Measurements from ENCODE around the gene CADM2. TPM values are rescaled to one million over a fixed set of nuclear protein-coding genes. Genes with fewer than 3 reads are reported as not detected.

The CADM2 gene
- total RNA-seq, 1 donor from 2014 or later = 0.55 TPM

DNA sequence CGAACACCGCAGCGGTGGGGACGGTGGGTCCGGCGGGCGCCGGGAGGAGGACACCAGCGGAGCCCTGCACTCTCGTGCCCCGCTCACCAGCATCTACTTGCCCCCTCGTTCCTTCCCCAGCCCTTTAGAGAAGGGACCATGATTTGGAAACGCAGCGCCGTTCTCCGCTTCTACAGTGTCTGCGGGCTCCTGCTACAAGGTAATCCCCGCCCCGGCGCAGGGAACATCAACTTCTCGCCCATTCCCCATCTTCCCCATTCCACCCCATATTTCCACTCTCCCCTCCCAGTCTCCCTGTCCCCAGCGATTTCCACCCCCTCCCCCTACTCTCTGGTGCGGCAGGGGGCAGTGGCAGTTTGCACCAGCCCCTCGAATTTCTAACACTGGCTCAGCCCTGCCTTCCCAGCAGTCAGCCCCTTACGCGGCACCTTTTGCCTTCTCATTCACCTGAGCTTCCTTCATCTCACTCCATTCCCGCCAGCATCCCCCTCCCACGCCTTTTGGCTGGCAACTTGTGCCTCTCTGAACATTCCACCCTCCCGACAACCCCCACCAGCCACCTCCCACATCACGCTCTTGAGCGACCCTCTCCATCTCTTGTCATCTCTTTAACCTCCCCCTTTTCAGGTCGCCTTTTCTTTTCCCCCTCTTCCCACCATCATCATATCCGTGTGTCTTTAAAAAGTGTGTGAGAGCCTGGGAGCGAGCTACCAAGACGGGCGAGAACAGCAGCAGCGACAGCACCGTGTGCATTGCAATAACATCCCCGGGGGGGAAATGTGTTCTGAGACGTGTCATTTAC is 882 bp downstream of the CADM2 start:
- ATAC-seq (no peak), DNase-seq (no peak)
- intact Hi-C loops (cut with DNase I) = no loop called here
- peaks cover 8% of the 10 kb centered on the region for H3K4me1 ChIP-seq
- peak overlapping the region; percentile 59 for H3K4me3 ChIP-seq
- H3K27me3 ChIP-seq = peaks cover 62% of the 10 kb centered on the region
- H3K36me3 ChIP-seq = no peaks in the 10 kb centered on the region
- no peaks in the 10 kb centered on the region for H3K9me3 ChIP-seq
- TF ChIP-seq, protein P1, sequence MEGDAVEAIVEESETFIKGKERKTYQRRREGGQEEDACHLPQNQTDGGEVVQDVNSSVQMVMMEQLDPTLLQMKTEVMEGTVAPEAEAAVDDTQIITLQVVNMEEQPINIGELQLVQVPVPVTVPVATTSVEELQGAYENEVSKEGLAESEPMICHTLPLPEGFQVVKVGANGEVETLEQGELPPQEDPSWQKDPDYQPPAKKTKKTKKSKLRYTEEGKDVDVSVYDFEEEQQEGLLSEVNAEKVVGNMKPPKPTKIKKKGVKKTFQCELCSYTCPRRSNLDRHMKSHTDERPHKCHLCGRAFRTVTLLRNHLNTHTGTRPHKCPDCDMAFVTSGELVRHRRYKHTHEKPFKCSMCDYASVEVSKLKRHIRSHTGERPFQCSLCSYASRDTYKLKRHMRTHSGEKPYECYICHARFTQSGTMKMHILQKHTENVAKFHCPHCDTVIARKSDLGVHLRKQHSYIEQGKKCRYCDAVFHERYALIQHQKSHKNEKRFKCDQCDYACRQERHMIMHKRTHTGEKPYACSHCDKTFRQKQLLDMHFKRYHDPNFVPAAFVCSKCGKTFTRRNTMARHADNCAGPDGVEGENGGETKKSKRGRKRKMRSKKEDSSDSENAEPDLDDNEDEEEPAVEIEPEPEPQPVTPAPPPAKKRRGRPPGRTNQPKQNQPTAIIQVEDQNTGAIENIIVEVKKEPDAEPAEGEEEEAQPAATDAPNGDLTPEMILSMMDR (IDR thresholded peaks at IDR 0.05) = no peak
- no peak overlapping the region for H3K27ac ChIP-seq

DNA sequence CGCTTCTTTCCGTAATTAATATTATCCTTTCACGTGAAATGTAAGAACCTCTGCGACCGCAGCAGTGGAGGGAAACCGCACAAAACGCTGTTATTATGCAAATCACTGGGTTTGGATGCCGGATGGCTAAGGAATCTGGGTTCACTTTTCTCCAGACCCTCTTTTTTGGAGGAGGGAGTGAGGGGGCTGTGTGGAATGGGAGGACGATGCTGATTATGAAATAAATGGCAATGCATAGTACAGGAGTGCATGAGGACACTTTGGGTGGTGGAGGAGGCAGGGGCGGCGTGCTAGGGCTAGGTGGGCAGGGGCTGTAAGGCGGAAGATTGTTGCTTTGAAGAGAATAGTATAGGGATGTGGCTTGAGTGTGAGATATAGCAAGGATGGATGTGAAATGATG is 1.8 kb downstream of the CADM2 start:
- H3K36me3 ChIP-seq = no peaks in the 10 kb centered on the region
- TF ChIP-seq, protein P1 (IDR thresholded peaks at IDR 0.05) = no peak
- H3K9me3 ChIP-seq = no peaks in the 10 kb centered on the region
- ATAC-seq = no peak
- peaks cover 62% of the 10 kb centered on the region for H3K27me3 ChIP-seq
- H3K4me3 ChIP-seq = no peak overlapping the region
- no peak for DNase-seq
- no peak overlapping the region for H3K27ac ChIP-seq
- intact Hi-C loops (cut with DNase I) = no loop called here
- peaks cover 8% of the 10 kb centered on the region for H3K4me1 ChIP-seq

- DNase-seq (no peak), ATAC-seq (no peak)
- TF ChIP-seq, protein P1 (IDR thresholded peaks at IDR 0.05) = no peak
- Histone ChIP-seq H3K4me1 (peaks cover 8% of the 10 kb centered on the region), H3K36me3 (no peaks in the 10 kb centered on the region), H3K27ac (no peak overlapping the region), H3K27me3 (peaks cover 61% of the 10 kb centered on the region), H3K4me3 (no peak overlapping the region), H3K9me3 (no peaks in the 10 kb centered on the region)
- intact Hi-C loops (cut with DNase I) = no loop called here
Observed at GRCh38 chr3:84961011-84961410, 2.2 kb downstream of the CADM2 start.

- Histone ChIP-seq H3K4me3 (no peak overlapping the region), H3K27ac (no peak overlapping the region), H3K36me3 (no peaks in the 10 kb centered on the region), H3K9me3 (no peaks in the 10 kb centered on the region), H3K4me1 (peaks cover 8% of the 10 kb centered on the region), H3K27me3 (peaks cover 54% of the 10 kb centered on the region)
- TF ChIP-seq, protein P1 (IDR thresholded peaks at IDR 0.05) = no peak
- DNase-seq (no peak), ATAC-seq (no peak)
- intact Hi-C loops (cut with DNase I) = no loop called here
Observed at GRCh38 chr3:84961521-84962255, 2.9 kb downstream of the CADM2 start.

GRCh38 chr3:84962415-84962814 is 3.6 kb downstream of the CADM2 start:
- intact Hi-C loops (cut with DNase I) = no loop called here
- DNase-seq (no peak), ATAC-seq (no peak)
- Histone ChIP-seq H3K4me1 (peaks cover 8% of the 10 kb centered on the region), H3K4me3 (no peak overlapping the region), H3K9me3 (no peaks in the 10 kb centered on the region), H3K27ac (no peak overlapping the region), H3K27me3 (peaks cover 49% of the 10 kb centered on the region), H3K36me3 (no peaks in the 10 kb centered on the region)
- TF ChIP-seq, protein P1 (IDR thresholded peaks at IDR 0.05) = no peak

Measured in upper lobe of right lung (tissue), 1 donor.